ENCODE measurements around the gene RPL10A.

- no peak for TF ChIP-seq CTCF (IDR thresholded peaks at IDR 0.05 in 8 of 11, conservative IDR thresholded peaks at IDR 0.05 in 3 of 11)
- TF ChIP-seq POLR2AphosphoS5 (IDR thresholded peaks at IDR 0.05), result no peak
- TF ChIP-seq POLR2A (IDR thresholded peaks at IDR 0.05), result no peak
These were observed 31.9 kb upstream of the RPL10A start for GRCh38 chr6:35436071-35436857.

Data from spleen (tissue), 7 donors.